Esophagus squamous epithelium (tissue), 5 donors: ENCODE data around the gene DGKD. TPM values are rescaled to one million over a fixed set of nuclear protein-coding genes. Genes with fewer than 3 reads are reported as not detected.

Experiments used
- DNase-seq: peaks from one replicate; lab custom pipeline; 2025; lab: John Stamatoyannopoulos, UW
- H3K27ac ChIP-seq, 4 donors: fragments of 200-600 bp; sonication (generic); one replicate each; pipeline ENCODE4 v1.5.1; 2016 to 2019; ENCODE audit warnings: mild to moderate bottlenecking in 1 of 4
- H3K27me3 ChIP-seq, 4 donors: fragments of 200-600 bp; sonication (generic); 1 replicate in 3 of 4; 2 replicates in 1 of 4; pipeline versions ENCODE4 v1.5.1 to v1.6.0; 2017 to 2021; ENCODE audit warnings: antibody characterized with exemption in 1 of 4
- H3K36me3 ChIP-seq, 3 donors: fragments of 200-600 bp; sonication (generic); one replicate each; pipeline ENCODE4 v1.5.1; 2016 to 2019
- H3K4me1 ChIP-seq, 3 donors: fragments of 200-600 bp; sonication (generic); one replicate each; pipeline ENCODE4 v1.5.1; 2017 to 2019
- H3K4me3 ChIP-seq, 4 donors: fragments of 200-600 bp; sonication (generic); 1 replicate in 3 of 4; 2 replicates in 1 of 4; pipeline ENCODE4 v1.5.1; 2016 to 2019; ENCODE audit warnings: mild to moderate bottlenecking in 2 of 4, moderate library complexity in 1 of 4
- H3K9me3 ChIP-seq, 3 donors: fragments of 200-600 bp; sonication (generic); one replicate each; pipeline ENCODE4 v1.5.1; 2016 to 2019
- POLR2A ChIP-seq, 4 donors: fragments of 450-650 bp; IDR thresholded peaks; one replicate each; pipeline ENCODE4 v1.6.1; 2017; ENCODE audit warnings: antibody characterized with exemption in 4 of 4, mild to moderate bottlenecking in 4 of 4, moderate library complexity in 3 of 4
- WGBS, 2 donors: methylation state at CpG; one replicate each; pipeline ENCODE4 v1.1.5; 2018; 5-methylcytosine and 5-hydroxymethylcytosine counted together
- intact Hi-C: fragments of 100-400 bp; cut with DNase I; formaldehyde crosslinking; loops from one replicate; pipeline ENCODE4 v1.15.0; 2022
- total RNA-seq, 4 donors: library from RNA; depleted of rRNA; stranded (reverse); fragments of >200 nt; gene quantifications; one replicate each; pipeline ENCODE4 v1.1.0, GENCODE V29; 2016
- TF ChIP-seq, protein P1 (sequence below), 6 experiments: fragments of 450-650 bp in 4 of 6; fragments of 200-600 bp in 2 of 6; sonication (generic) in 2 of 6; IDR thresholded peaks; one replicate each; pipeline ENCODE4 v1.5.1; 2016 to 2019; ENCODE audit warnings: antibody characterized with exemption in 6 of 6, mild to moderate bottlenecking in 4 of 6, moderate library complexity in 4 of 6
- donor health status: DM: yes; HTN: yes; CAD: no.

Gene DGKD
- total RNA-seq, 4 donors from 2014 or later: 2.3 to 10.9 (median 4.2) TPM

- TF ChIP-seq, protein P1, sequence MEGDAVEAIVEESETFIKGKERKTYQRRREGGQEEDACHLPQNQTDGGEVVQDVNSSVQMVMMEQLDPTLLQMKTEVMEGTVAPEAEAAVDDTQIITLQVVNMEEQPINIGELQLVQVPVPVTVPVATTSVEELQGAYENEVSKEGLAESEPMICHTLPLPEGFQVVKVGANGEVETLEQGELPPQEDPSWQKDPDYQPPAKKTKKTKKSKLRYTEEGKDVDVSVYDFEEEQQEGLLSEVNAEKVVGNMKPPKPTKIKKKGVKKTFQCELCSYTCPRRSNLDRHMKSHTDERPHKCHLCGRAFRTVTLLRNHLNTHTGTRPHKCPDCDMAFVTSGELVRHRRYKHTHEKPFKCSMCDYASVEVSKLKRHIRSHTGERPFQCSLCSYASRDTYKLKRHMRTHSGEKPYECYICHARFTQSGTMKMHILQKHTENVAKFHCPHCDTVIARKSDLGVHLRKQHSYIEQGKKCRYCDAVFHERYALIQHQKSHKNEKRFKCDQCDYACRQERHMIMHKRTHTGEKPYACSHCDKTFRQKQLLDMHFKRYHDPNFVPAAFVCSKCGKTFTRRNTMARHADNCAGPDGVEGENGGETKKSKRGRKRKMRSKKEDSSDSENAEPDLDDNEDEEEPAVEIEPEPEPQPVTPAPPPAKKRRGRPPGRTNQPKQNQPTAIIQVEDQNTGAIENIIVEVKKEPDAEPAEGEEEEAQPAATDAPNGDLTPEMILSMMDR (IDR thresholded peaks at IDR 0.05): no peak
- no peak for TF ChIP-seq POLR2A (IDR thresholded peaks at IDR 0.05)
- Histone ChIP-seq H3K9me3 (no peaks in the 10 kb centered on the region), H3K36me3 (peaks cover 4 to 97% (median 28%) of the 10 kb centered on the region in 3 donors), H3K4me1 (peaks cover 0 to 11% (median 0%) of the 10 kb centered on the region in 3 donors), H3K27me3 (no peaks in the 10 kb centered on the region), H3K4me3 (no peak overlapping the region), H3K27ac (peak overlapping the region in 1 of 4 donors; percentile 13)
- DNase-seq: no peak
- intact Hi-C loops: loop anchor here (5.0 kb wide), 1 partner anchor 379 kb away; no protein-coding TSS in a partner anchor
- 80 to 88% methylated on average over 8 to 9 of the region's 10 CpGs for WGBS, 2 donors
Measured at GRCh38 chr2:233453111-233453915, 99.0 kb downstream of the DGKD start.

GRCh38 chr2:233453916-233454315, 99.6 kb downstream of the DGKD start:
- Histone ChIP-seq H3K4me3 (no peak overlapping the region), H3K27ac (no peak overlapping the region), H3K36me3 (peaks cover 4 to 97% (median 28%) of the 10 kb centered on the region in 3 donors), H3K9me3 (no peaks in the 10 kb centered on the region), H3K27me3 (no peaks in the 10 kb centered on the region), H3K4me1 (peaks cover 0 to 5% (median 0%) of the 10 kb centered on the region in 3 donors)
- no peak for DNase-seq
- intact Hi-C loops: loop anchor here (5.0 kb wide), 1 partner anchor 378 kb away; no protein-coding TSS in a partner anchor
- 87 to 91% methylated on average over 8 of the region's 8 CpGs for WGBS, 2 donors
- TF ChIP-seq, protein P1 (IDR thresholded peaks at IDR 0.05): no peak
- TF ChIP-seq POLR2A (IDR thresholded peaks at IDR 0.05): no peak

- DNase-seq: no peak
- WGBS, 2 donors: 91 to 94% methylated on average over 8 to 10 of the region's 11 CpGs
- no peaks in the 10 kb centered on the region for H3K4me1 ChIP-seq
- no peaks in the 10 kb centered on the region for H3K9me3 ChIP-seq
- H3K36me3 ChIP-seq: peaks cover 4 to 96% (median 27%) of the 10 kb centered on the region in 3 donors
- TF ChIP-seq POLR2A (IDR thresholded peaks at IDR 0.05): no peak
- TF ChIP-seq, protein P1 (IDR thresholded peaks at IDR 0.05): no peak
- no peak overlapping the region for H3K27ac ChIP-seq
- H3K4me3 ChIP-seq: no peak overlapping the region
- H3K27me3 ChIP-seq: no peaks in the 10 kb centered on the region
- intact Hi-C loops: no loop called here
Measured at GRCh38 chr2:233455006-233455405, 100.7 kb downstream of the DGKD start.

GRCh38 chr2:233455491-233455890, 101.2 kb downstream of the DGKD start:
- WGBS, 2 donors: 95 to 100% methylated on average over 2 to 7 of the region's 7 CpGs
- Histone ChIP-seq H3K4me1 (no peaks in the 10 kb centered on the region), H3K36me3 (peaks cover 4 to 96% (median 22%) of the 10 kb centered on the region in 3 donors), H3K9me3 (no peaks in the 10 kb centered on the region), H3K27me3 (no peaks in the 10 kb centered on the region), H3K27ac (no peak overlapping the region), H3K4me3 (no peak overlapping the region)
- DNase-seq: no peak
- intact Hi-C loops: no loop called here
- TF ChIP-seq, protein P1 (IDR thresholded peaks at IDR 0.05): no peak

DNA sequence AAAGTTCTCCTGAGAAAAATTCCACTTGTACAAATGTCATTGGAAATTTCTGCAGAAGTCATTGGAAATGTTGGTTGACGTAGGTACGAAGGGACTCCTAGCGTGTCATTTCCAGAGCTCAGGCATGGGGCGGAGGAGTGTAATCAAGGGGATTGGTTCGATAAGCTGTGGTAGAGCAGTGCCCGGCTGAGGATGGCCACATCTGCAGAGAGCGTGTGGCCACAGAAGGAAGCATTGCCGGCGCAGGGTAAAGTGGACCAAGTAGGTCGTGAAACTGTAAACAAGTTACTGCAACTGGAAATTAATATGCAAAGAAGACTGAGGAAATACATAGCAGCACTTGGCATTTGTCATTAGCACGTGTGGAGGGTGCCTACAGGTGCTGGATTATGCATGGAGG, 101.8 kb downstream of the DGKD start:
- DNase-seq: no peak
- H3K36me3 ChIP-seq: peaks cover 4 to 96% (median 17%) of the 10 kb centered on the region in 3 donors
- TF ChIP-seq, protein P1 (IDR thresholded peaks at IDR 0.05): no peak
- TF ChIP-seq POLR2A (IDR thresholded peaks at IDR 0.05): no peak
- 95 to 96% methylated on average over 11 of the region's 11 CpGs for WGBS, 2 donors
- H3K9me3 ChIP-seq: no peaks in the 10 kb centered on the region
- H3K4me3 ChIP-seq: no peak overlapping the region
- H3K27me3 ChIP-seq: no peaks in the 10 kb centered on the region
- intact Hi-C loops: no loop called here
- no peaks in the 10 kb centered on the region for H3K4me1 ChIP-seq
- no peak overlapping the region for H3K27ac ChIP-seq
